GM15510 (cell line): ENCODE measurements around the gene LRCH3.

Experiments used
- POLR2A ChIP-seq: IDR thresholded peaks from 3 replicates; pipeline ENCODE4 v1.6.1; 2011; ENCODE audit warnings: borderline replicate concordance; ENCODE audit not compliant: insufficient read length; ENCODE audit errors: extremely low read depth

Gene LRCH3

GRCh38 chr3:197791113-197791891, at the start of gene LRCH3:
Gene LRCH3, plus strand, starts transcription at chr3:197791254. Its CDS starts 25 bp downstream, at chr3:197791279.
- peak; percentile 92 for TF ChIP-seq POLR2A

DNA sequence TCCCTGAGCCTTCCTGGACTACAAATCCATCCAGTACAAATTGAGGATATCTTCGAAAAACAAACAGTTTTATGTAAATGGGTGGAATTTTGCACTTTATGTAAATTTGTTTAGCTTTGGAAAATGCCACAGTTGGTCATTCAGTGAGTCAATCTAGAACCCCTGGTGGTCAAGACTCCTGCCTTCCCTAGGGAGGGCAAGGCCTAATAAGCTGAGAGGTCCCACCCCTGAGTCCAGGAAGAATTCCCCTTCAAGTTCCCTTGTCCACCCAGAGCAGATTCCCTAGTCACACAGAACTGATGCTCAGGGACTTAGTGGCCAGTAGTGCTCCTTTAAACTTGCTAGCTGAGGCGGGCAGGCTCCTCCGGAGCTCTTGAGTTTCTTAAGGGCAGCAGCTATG, 48.3 kb upstream of the LRCH3 start:
- TF ChIP-seq POLR2A = no peak

- no peak for TF ChIP-seq POLR2A
Observed at GRCh38 chr3:197746209-197746608, 44.8 kb upstream of the LRCH3 start.

DNA sequence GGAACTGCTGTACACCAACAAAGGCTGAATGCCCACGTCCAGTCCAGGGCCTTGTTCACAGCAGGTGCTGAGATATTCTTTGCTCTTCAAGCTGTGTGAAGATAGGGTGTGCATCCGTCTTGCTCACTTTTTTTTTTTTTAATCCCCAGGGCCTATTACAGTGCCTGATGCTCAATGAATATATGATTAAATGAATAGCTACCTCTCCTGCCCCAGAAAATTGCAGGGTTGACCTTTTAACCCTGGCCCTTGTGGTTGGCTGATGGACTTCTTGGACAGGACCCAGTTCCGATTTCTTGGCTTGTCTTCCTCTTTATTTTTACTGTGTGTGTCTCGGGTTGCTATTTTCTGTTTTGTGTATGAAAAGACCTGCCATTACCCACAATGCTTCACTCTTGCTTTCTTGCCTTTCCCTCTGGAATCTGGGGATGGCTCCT, 44.2 kb upstream of the LRCH3 start:
- no peak for TF ChIP-seq POLR2A

- TF ChIP-seq POLR2A = no peak
Observed at GRCh38 chr3:197748597-197749314, 42.3 kb upstream of the LRCH3 start.

DNA sequence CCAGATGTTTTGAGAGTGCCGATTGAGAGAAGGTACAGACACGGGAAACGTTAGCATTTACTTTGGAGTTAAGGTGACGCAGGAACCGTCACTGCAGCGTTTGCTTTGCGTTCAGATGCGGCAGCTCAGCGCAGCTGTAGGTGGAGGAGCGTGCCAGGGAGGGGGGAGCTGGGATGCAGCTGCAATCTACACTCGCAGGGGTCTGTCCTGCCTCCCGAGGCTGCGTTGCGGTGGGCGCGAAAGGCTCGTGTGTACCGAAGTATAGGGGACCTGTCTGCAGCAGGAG, 41.8 kb upstream of the LRCH3 start:
- no peak for TF ChIP-seq POLR2A

GRCh38 chr3:197749601-197750395, 41.3 kb upstream of the LRCH3 start, which contains the start of gene FYTTD1:
Gene FYTTD1, plus strand, starts transcription at chr3:197749883. Its CDS starts 89 bp downstream, at chr3:197749972.
- peak; percentile 73 for TF ChIP-seq POLR2A

DNA sequence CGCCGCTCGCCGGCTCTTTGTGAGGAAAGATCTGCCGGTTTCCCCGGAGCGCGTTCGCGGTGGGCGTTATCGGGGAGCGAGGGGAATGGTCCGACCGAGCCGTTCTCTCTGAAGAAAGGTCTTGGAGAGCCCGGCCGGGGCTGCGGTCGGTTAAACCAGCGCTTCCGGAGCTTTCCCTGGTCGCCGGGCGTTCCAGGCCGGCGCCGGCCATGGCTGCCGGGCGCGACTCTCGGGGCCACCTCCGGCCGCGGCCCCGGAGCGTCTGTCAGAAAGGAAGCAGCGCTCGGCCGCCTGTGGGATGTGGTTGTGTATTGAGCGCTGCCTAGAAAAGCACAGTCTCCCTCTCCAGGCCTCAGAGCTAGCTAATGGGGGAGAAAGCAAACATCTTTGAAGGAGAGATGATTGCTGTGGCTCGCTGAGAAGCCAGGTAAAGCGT, 40.6 kb upstream of the LRCH3 start:
- peak; percentile 40 for TF ChIP-seq POLR2A

- no peak for TF ChIP-seq POLR2A
Observed at GRCh38 chr3:197750858-197751737, 40.0 kb upstream of the LRCH3 start.

- TF ChIP-seq POLR2A = no peak
Observed at GRCh38 chr3:197752107-197752506, 38.9 kb upstream of the LRCH3 start.

GRCh38 chr3:197753263-197753662, 37.8 kb upstream of the LRCH3 start:
- no peak for TF ChIP-seq POLR2A

DNA sequence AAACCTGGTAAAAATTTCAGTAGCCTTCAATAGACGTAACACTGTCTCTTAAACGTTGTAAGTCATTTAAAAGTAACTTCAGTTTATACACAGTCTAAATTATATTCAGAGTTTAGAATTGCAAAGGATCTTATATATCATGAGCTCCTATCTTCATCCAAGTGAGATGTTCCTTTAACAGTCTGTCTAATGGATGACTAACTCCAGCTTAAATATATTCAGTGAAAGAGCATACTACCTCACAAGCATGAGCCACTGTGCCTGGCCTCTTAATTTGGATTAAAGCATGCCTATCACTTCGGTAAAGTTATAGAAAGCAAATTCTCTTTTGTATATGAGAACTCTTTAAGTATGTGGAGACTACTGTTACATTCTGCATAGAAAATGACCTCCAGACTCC, 34.4 kb upstream of the LRCH3 start:
- TF ChIP-seq POLR2A = no peak

- TF ChIP-seq POLR2A = no peak
Observed at GRCh38 chr3:197758512-197758911, 32.5 kb upstream of the LRCH3 start.

DNA sequence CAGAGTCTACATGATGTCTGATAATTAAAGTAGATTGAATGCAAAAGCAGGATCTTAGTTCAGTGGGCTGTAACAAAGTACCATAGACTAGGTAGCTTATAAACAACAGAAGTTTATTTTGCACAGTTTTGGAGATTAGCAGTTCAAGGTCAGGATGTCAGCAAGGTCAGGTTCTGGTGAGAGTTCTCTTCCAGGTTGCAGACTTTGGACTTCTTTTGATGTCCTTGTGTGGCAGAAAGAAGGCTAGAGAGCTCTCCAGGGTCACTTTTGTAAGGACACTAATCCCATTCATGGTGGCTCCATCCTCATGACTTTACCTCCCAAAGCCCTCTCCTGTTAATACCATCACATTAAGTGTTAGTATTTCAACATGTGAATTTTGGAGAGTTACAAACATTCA, 29.3 kb upstream of the LRCH3 start:
- TF ChIP-seq POLR2A = no peak
